NCI-H526 treated with DMSO at 0.1 percent for 48 hours (cell line): ENCODE results near the gene ITGAE.
"Not testable (repeated sequence)": the region's sequence is repeated elsewhere in the genome, so short reads cannot be mapped to it uniquely, and the experiment has no call there.

Experiments
- DNase-seq: peaks from one replicate; lab custom pipeline; 2025; lab: John Stamatoyannopoulos, UW

ITGAE gene

DNA sequence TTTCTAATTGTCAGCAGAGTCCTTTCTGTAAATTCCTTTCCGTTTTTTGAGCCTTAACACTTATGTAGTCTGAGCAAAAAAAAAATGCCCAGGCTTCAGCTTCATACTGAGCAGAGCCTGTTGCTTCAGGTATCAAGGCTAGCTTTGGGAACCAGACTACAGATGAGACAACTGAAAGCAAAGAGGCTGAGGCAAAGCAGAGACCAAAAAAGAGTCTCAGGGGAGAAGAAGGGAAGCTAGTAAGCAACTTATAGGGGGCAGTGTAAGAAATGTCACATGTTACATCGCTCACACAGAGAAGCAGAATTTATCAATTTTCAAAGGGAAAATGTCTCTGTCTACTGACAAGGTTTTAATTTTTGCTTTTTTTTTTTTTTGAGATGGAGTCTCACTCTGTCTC lies 73.9 kb downstream of the ITGAE start:
- no peak for DNase-seq

DNA sequence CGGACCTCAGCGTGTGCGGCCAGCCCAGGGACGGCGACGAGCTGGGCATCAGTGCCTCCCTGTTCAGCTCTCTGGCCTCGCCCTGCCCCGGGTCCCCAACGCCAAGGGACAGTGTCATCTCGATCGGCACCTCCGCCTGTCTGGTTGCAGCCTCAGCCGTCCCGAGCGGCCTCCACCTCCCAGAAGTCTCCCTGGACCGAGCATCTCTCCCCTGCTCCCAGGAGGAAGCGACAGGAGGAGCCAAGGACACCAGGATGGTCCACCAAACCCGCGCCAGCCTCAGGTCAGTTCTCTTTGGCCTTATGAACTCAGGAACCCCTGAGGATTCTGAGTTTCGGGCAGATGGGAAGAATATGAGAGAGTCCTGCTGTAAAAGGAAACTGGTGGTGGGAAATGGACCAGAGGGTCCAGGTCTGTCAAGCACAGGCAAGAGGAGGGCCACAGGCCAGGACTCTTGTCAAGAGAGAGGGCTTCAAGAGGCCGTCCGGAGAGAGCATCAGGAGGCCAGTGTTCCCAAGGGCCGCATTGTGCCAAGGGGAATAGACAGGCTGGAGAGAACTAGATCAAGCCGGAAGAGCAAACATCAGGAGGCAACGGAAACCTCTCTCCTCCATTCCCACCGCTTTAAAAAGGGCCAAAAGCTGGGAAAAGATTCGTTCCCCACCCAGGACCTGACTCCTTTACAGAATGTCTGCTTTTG lies 76.5 kb downstream of the ITGAE start:
- no peak for DNase-seq

DNA sequence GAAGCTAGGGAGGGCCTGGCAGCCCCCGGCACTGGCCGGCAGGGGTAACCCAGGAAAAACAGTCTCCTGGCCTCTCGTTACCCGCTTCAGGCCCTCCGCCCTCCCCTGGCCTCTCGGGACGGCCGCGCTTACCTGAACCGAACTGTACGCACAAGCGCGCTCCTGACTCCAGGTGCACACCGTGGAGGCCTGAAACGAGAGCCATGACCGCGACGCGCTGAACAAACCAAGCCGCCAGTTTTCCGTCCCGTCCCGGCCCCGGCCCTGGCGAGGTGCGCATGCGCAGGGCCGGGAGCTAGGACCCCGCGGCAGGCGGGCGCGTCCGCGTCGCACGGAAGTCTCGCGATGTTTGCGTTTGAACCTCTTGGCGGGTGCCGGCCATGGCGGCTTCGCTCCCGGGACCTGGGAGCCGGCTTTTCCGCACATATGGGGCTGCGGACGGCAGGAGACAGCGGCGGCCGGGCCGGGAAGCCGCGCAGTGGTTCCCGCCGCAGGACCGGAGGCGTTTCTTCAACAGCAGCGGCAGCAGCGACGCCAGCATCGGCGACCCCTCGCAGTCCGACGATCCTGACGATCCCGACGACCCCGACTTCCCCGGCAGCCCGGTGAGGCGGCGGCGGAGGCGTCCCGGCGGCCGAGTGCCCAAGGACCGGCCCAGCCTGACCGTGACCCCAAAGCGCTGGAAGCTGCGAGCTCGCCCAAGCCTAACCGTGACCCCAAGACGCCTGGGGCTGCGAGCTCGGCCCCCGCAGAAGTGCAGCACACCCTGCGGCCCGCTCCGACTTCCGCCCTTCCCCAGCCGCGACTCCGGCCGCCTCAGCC lies 77.2 kb downstream of the ITGAE start, which contains the start of gene HASPIN:
TSS of gene HASPIN (plus strand) at position 348 of the 822 bp plus-strand sequence. CDS start at position 381, 33 bp downstream.
- peak; percentile 68 for DNase-seq

DNA sequence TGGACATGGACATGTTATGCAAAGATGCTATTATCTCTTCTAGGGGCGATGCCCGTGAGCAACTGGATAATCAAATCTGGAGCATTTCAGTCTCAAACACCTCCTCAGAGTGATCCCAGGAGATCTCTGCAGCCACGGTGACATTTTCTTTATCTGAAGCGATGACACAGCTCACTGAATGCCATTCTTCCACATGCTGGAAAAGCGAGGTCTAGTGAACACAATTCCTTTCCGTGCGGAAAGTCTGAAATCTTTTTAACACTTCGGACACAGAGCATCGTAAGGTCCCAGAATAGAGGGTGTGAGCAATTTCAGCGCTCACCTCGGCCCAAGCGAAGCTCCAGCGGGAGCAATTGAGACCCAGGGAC lies 77.8 kb downstream of the ITGAE start:
- DNase-seq, result no peak

DNA sequence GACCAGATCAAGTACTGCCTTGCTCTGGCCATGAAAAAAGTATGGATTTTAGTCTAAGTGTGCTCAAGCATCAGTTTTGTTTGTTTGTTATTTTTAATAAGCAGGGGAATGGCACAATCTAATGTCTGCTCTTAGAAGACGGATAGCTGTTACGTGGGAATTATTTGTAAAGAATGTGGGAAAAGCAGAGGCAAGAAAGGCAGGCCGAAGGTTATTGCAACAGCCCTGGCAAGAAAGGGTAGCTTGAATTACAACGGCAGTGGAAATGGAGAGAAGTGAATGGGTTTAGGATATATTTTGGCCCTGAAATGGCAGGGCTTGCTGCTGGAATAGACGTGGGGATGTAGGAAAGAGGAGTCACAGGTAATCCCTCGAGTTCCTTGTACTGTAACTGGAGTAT lies 78.3 kb downstream of the ITGAE start:
- DNase-seq, result no peak

DNA sequence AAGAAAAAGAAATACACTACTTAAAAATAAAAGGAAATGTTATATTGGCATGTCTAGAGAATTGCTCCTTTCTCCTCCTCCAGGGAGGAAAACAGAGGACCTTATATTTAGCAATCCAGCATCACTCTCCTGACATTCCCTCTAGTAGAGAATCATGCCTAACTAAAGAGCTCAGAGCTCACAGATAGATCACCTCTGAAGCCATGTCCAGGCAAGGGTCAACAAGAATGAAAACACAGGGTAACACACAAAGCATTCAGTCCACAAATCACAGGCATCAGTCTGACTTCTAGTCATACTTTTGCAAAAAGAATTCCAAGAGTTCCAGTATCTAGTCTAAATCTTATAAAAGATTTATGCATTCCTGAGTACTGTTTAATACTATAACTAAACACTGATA lies 81.7 kb downstream of the ITGAE start:
- DNase-seq, result no peak

DNA sequence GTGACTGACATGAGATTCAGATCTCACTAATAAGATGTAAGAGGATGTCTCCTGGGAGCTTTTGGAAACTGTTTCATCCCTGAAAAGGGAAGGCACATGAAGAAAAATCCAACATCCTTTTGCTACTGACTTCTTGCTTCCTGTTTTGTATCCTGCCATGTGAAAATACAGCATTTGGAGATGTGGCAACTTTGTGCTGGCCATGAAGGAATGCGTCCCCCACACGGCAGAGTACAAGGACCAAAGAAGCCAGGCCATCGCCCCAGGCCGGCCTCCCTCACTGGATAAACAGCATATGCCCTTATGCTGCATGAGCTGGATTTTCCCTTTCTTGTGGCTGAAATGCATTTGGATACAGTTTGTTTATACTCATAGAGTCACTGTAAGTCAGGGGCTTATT lies 82.8 kb downstream of the ITGAE start:
- DNase-seq, result no peak

DNA sequence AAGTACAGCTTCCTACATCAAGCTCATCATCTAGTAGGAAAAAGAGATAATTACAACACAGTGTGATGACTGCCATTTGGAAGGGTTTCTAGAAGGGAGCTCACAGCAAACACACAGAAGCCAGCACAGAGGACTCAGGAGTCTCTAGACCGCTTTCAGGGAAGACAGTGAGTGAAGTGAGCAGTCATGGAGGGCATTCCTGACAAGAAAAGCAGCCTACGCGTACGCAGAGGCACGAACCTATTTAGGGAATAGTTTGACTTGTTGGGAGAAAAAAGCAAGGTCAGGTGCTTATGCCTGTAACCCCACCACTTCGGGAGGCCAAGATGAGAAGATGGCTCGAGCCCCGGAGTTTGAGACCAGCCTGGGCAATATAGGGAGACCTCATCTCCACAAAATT lies 85.7 kb downstream of the ITGAE start:
- DNase-seq, result no peak

DNA sequence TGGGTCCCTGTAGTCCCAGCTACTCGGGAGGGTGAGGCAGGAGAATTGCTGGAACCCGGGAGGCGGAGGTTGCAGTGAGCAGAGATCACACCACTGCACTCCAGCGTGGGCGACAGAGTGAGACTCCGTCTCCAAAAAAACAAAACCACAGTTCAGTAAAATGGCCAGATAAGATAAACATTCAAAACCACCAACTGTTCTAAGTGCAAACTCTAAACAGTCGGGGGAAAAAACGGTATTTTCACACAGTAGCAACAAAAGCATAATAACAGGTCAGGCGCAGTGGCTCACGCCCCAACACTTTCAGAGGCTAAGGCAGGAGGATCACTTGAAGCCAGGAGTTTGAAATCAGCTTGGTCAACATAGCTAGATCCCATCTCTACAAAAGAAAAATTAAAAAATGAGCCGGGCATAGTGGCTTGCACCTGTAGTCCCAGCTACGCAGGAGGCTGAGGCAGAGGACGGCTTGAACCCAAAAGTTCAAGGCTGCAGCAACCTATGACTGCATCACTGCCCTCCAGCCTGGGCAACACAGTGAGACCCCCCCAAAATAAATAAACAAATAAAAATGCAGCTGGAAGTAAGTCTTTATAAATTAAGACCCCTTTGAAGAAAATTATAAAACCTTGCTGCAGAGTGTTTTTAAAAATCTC lies 88.1 kb downstream of the ITGAE start:
- DNase-seq, result no peak

DNA sequence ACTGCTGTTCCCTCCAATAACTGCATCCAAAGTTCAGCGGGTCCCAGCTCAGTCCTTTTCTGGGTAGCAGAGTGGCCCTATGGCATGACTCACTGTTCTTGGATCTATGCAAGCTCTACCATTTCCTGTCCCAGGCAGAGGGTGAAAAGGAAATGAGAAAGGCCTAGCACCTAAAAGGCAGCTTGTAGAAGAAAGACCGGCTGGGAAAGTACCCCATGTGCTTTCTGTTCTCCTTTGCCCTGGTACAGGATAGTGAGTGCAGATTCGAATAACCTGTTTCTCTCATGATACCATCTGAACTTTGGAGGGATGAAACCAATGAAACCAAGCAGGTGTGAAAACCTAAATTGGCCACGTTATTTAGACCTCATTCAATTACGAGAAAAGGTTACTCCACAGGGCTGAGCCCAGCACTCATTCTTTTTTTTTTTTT lies 90.0 kb downstream of the ITGAE start:
- DNase-seq, result no peak

DNA sequence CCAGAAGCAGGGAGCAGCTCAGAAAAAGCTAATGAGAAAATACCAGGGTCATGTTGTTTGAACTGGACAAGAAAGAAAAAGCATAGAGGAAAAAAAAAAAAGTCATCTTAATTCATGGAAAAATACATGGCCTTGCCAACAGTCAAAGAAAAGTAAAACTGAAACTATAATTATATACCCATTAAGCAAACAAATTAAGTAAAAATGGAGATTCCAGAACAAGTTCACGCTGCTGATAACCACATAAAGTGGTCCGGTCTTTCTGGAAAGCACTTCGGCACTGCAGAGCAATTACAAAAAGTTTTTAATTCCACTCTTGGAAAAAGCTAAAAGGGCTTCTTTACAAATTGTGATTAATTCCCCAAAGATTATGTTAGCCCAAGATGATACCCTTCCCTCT lies 92.6 kb downstream of the ITGAE start:
- no peak for DNase-seq

DNA sequence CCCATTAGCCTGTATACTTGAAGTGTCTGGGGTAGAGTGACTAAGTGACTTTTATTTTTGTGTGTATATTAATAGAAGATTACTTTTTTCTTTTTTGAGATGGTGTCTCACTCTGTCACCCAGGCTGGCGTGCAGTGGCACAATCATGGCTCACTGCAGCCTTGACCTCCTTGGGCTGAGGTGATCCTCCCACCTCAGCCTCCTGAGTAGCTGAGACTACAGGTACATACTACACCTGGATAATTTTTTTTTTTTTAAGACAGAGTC lies 95.3 kb downstream of the ITGAE start:
- not testable (repeated sequence) for DNase-seq

DNA sequence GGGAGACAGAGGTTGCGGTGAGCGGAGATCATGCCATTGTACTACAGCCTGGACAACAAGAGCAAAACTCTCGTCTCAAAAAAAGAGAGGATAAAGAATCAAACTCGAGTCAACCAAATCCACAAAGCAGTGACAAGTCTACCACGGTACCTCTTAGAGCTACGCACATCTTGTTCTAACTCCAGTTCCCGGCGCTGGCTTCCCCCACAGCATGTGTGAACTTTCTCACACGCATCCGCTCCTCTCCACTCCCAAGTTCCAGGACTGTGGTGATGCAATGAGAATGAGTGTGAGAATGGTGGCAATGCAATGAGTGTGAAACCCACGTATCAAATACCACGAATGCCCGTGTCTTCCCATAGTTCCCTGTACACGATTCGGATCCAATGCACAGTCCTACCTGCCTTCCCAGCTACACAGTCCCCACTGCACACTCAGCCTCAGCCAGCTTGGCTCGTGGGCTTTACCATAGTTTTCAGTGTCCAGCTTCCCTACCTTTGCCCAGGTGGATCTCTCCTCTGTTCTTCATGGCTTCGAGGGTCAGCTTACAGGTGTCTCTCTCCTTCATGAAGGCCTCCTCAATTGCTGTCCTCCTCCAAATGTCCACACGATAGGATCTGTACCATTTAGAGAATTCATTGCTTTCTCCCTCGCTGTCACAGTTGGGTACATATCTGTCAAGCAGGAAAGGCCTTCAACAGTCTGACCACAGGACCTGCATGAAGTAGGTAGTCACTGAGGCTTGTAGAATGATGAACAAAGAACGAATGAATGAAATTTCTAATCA lies 95.9 kb downstream of the ITGAE start:
- DNase-seq, result no peak

DNA sequence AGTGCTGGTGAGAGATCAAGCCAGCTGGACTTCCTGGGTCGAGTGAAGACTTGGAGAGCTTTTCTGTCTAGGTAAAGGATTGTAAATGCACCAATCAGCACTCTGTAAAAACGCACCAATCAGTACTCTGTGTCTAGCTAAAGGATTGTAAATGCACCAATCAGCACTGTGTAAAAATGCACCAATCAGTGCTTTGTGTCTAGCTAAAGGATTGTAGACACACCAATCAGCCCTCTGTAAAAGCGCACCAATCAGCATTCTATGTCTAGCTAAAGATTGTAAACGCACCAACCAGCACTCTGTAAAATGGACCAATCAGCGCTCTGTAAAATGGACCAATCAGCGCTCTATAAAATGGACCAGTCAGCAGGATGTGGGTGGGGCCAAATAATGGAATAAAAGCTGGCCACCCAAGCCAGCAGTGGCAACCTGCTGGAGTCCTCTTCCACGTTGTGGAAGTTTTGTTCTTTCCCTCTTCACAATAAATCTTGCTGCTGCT lies 98.9 kb downstream of the ITGAE start:
- DNase-seq, result not testable (repeated sequence)

DNA sequence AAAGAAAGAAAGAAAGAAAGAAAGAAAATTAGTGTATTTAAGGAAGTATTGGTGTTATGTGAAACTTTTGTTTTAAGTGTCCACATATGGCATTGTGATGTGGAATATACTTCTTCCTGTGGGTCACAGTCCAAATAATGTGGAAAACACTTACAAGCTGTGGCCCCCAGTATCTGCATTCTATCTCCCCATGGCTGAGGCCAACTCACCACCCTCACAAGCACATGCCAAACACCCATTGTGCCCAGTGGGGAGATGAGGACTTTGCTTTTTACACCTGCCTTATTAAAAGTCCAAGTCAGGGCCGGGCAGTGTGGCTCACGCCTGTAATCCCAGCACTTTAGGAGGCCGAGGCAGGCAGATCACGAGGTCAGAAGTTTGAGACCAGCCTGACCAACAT lies 101.0 kb downstream of the ITGAE start:
- DNase-seq, result no peak

DNA sequence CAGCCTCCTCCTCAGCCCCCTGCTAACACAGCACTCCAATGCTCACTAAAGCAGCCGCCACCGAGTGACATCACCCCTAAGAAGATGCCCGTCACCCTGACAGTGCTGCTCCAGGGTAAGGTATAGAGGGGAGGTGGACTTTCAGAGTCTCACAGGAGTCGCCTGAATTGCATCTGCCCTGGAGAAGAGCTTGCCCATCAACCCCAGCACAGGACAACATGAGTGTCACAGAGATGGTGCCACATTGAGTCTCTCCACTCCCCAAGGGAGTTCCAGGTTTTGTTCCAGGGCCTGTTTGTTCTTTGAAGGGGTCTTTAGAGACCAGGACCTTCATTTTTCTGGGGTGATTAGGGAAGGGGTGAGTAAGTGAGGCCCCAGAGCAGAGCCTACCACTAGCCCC lies 102.8 kb downstream of the ITGAE start:
- DNase-seq, result no peak

DNA sequence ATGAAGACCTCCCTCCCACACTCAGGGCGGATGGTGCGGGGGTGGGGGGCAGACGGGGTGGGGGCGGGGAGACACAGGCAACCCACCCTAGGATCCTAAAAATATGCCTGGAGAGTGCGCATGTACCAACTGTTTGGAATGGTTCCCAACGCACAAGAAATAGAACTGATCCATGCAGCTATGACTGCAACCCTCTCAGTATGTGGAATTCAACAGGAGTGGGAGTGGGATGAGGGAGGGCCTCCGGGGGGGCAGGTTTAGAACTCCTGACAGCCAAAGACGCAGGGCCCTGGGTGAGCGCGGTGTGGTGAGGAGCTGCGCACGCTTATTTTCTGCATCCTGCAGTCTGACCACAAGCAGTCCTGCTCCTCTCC lies 103.9 kb downstream of the ITGAE start:
- no peak for DNase-seq

DNA sequence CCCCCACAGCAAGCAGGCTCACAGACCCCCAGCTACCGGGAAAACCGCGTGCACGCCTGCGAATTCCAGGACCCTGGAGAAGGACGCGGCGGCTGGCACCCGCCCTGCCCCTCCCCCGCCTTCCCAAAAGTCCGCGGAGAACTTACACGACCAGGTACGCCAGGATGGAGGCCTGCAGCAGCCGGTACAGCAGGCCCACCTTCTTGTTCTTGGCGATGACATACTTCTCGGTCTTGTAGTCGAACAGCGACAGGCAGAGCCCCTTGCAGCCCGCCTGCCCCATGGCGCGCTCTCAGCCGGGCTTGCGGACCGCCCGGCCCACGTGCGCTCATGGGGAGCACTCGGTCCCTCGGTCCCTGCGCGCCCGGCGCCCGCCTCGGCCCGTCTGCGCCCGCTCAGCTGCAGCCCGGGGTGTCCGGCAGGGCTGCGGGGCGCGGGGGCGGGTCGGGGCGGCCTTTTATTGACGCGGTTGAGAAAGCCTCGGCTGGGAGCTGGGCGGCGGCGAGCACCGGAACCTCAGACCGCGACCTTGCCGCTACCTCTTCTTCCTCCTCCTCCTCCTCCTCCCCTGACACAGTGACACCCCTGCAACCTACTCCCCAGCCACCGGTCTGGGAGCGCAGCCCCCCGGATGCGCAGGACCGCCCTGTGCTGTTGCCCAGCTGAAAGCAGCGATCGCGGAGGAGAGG lies 105.1 kb downstream of the ITGAE start, which contains the start of gene P2RX5:
TSS of gene P2RX5 (minus strand) at position 433 of the 689 bp plus-strand sequence. CDS start at position 283, 150 bp downstream.
- DNase-seq, result no peak

DNA sequence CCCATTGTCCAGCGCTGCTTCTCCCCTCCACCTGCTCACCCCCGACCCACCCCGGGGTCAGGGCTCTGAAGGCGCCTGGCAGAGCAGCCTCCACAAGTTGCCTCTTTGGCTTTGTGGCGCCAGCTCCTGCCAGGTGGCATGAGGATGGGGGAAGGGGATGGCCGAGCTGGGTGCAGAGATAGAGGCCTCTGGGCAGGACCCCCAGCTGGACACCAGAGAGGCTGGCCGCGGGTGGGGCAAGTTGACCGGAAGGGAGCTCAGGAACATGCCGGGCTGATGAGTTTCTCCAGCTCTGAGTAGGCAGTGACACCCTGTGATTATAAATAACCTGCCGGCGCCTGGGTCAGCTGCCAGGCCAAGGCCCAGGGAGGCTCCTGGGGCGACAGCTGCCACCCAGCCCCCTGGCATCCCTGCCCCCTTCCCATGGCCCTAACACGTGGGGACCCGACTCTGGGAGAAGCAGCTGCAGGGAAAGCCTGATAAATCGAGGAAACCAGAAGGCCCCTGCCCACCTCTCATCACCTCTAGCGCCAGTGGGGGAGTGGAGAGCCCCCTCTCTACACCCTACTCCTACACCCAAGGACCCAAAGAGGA lies 105.8 kb downstream of the ITGAE start:
- no peak for DNase-seq

DNA sequence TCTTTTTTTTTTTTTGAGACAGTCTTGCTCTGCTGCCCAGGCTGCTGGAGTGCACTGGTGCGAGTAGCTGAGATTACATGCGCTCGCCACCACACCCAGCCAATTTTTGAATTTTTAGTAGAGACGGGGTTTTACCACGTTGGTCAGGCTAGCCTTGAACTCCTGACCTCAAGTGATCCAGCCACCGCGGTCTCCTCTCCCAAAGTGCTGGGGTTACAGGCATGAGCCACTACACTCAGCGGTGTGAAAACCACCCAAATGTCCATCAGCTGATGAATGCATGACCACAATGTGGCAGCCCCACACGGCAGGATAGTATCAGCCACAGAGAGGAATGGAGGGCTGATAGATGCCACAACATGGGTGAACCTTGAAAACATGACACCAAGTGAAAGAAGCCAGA lies 107.2 kb downstream of the ITGAE start:
- DNase-seq, result no peak

DNA sequence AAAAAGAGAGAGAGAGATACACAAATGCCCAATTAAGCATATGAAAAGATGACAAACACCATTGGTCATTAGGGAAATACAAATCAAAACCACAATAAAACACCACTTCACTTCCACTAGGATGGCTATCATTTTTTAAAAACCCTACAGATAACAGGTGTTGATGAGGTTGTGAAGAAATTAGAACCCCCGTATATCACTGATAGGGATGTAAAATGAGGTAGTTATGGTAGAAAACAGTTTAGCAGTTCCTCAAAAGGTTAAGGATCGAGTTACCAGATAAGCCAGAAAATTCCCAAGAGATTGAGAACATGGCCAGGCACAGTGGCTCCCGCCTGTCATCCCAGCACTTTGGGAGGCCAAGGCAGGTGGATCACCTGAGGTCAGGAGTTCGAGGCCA lies 107.8 kb downstream of the ITGAE start:
- DNase-seq, result no peak
